Measurements from ENCODE around the gene CSNK2B.

Gene CSNK2B

DNA sequence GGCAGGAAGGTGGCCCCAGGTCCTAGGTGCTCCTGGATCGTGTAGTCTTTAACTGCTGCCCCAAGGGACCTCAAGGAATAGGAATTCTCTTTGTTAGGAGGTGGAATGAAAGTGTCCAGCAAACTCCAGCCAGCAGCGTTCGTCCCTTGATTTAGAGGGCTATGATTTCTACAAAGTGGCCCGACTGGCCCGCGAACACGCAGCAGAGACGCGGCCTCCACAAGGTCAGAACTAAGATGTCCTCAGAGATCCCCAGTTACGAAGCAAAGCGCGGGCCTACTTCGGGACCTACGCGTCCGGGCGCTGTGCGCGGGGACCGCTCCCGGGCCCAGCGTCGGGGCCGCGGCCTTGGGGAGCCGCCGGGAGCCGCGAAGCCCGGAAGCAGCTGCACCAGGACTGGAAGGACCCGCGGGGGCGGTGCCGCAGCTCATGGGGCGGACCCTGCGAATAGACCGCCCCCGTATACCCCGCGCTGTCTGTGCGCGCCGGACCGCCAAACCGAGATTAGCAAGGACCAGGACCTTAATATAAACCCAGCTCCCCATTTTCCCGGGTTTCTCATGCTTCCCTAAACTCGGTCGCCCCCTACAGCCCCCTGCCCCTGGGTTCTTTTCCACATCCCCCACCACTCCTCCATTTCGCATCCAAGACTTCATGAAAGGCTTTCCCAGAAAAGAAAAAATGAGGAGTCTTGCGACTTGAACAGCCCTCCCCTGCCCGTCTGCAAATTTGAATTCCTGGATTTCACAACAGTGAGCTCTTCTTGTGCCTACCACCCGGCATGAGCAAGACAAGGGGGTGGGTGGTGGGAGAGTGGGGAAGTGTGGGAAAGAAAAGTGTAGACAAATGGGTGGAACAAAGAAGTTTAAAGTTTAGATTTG, 5.3 kb upstream of the CSNK2B start, which contains the start of gene C6orf47 (continued):
- TF ChIP-seq, protein P1, sequence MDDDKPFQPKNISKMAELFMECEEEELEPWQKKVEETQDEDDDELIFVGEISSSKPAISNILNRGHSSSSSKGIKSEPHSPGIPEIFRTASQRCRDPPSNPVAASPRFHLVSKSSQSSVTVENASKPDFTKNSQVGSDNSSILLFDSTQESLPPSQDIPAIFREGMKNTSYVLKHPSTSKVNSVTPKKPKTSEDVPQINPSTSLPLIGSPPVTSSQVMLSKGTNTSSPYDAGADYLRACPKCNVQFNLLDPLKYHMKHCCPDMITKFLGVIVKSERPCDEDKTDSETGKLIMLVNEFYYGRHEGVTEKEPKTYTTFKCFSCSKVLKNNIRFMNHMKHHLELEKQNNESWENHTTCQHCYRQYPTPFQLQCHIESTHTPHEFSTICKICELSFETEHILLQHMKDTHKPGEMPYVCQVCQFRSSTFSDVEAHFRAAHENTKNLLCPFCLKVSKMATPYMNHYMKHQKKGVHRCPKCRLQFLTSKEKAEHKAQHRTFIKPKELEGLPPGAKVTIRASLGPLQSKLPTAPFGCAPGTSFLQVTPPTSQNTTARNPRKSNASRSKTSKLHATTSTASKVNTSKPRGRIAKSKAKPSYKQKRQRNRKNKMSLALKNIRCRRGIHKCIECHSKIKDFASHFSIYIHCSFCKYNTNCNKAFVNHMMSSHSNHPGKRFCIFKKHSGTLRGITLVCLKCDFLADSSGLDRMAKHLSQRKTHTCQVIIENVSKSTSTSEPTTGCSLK (tag by site-specific recombination; IDR thresholded peaks at IDR 0.05), result no peak
- no peak for TF ChIP-seq ZNF585B (tag by site-specific recombination; IDR thresholded peaks at IDR 0.05)
- no peak for TF ChIP-seq SCRT2 (tag by site-specific recombination; IDR thresholded peaks at IDR 0.05)
- no peak for TF ChIP-seq ZNF311 (tag by site-specific recombination; IDR thresholded peaks at IDR 0.05; ENCODE audit: borderline replicate concordance)
- peak; percentile 96 for TF ChIP-seq ZSCAN30 (tag by site-specific recombination; IDR thresholded peaks at IDR 0.05)
- TF ChIP-seq ZNF341 (tag by site-specific recombination; IDR thresholded peaks at IDR 0.05; ENCODE audit: low read depth), result peak; percentile 66
- no peak for TF ChIP-seq ZNF426 (tag by site-specific recombination; IDR thresholded peaks at IDR 0.05)
- TF ChIP-seq ZNF561 (tag by site-specific recombination; IDR thresholded peaks at IDR 0.05; ENCODE audit: borderline replicate concordance), result peak; percentile 88
- no peak for TF ChIP-seq ZNF433 (tag by site-specific recombination; IDR thresholded peaks at IDR 0.05; ENCODE audit: low read depth)

- POLR2A ChIA-PET, result interaction anchor here (0.6 to 7.4 kb wide), 36 partner anchors 8 to 1310 kb away, joined by 3 to 180 read pairs (median 5); partner anchors contain the start of genes ABHD16A, APOM, ATP6V1G2 and BAG6
- CTCF ChIA-PET, result interaction anchor here (0.6 to 1.5 kb wide), 8 partner anchors 9 to 595 kb away, joined by 3 to 16 read pairs (median 4); partner anchors contain the start of gene BAG6
- no peak for TF ChIP-seq HOXA7 (CRISPR knock-in tag; IDR thresholded peaks at IDR 0.05; ENCODE audit: borderline replicate concordance)
- peak; percentile 60; the same call in 1 of the 2 replicates for TF ChIP-seq GLIS1 (tag by site-specific recombination; IDR thresholded peaks at IDR 0.05)
- TF ChIP-seq GLI4 (tag by site-specific recombination; IDR thresholded peaks at IDR 0.05), result no peak
- 0 out of 2 replicates have a peak, but pooled peaks have one; percentile 16 for TF ChIP-seq KLF9 (tag by site-specific recombination; IDR thresholded peaks at IDR 0.05; ENCODE audit: low read depth)
- peak; percentile 89 for TF ChIP-seq PRDM1 (tag by site-specific recombination; IDR thresholded peaks at IDR 0.05)
- TF ChIP-seq ZBTB10 (tag by site-specific recombination; IDR thresholded peaks at IDR 0.05), result 0 out of 2 replicates have a peak, but pooled peaks have one; percentile 44
- TF ChIP-seq OSR2 (tag by site-specific recombination; IDR thresholded peaks at IDR 0.05), result 0 out of 2 replicates have a peak, but pooled peaks have one; percentile 20
- H3K9me3 ChIP-seq (ENCODE audit: control insufficient read depth, insufficient read depth, low read depth, low read length), result no peaks in the 10 kb centered on the region
- H3K36me3 ChIP-seq (ENCODE audit: control insufficient read depth in 2 of 2, insufficient read depth in 1 of 2, low read length in 2 of 2), result peaks cover 0 to 43% of the 10 kb centered on the region in 2 experiments; a peak in 2 of 3 replicates
- H3K4me3 ChIP-seq (ENCODE audit: low read depth, low read length), result peak overlapping the region; percentile 67; the same call in 1 of the 2 replicates
- peak overlapping the region; percentile 59 for H3K27ac ChIP-seq (ENCODE audit: extremely low read depth, low read depth, low read length)
- H3K4me1 ChIP-seq (ENCODE audit: control insufficient read depth, insufficient read depth, low read length), result peaks cover 6% of the 10 kb centered on the region; the same call in 1 of the 2 replicates
These were observed 4.4 kb upstream of the CSNK2B start for GRCh38 chr6:31661262-31662123.
